ENCODE results near the gene ATRIP. TPM values are rescaled to one million over a fixed set of nuclear protein-coding genes. Genes with fewer than 3 reads are reported as not detected.
"Not testable (repeated sequence)": the region's sequence is repeated elsewhere in the genome, so short reads cannot be mapped to it uniquely, and the experiment has no call there.

ATRIP gene
- total RNA-seq, 1 donor from 2014 or later: 15.8 TPM

DNA sequence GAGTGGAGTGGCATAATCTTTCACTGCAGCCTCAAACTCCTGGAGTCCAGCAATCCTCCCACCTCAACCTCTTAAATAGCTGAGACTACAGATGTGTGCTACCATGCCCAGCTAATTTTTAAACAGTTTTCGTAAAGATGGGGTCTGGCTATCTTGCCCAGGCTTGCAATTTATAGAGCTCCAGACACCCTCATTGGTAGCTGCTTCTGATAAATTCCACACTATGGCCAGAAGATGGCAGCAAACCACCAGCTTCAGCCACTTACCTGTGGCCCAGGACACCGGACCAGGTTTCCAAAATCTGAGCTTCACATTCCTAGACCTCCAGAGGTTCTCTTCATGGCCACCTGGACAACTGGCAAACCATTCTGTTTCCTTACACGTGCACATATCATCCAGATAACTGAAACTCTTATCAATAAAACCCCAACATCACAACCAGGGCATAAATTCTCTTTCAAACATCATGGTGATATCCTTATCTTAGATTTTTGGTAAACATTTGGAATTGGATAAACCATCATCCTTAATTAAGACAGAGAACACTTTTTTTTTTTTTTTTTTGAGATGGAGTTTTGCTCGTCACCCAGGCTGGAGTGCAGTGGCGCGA is 45.6 kb upstream of the ATRIP start:
- H3K36me3 Mint-ChIP-seq (ENCODE audit: unreplicated experiment): no peaks in the 10 kb centered on the region
- peaks cover 4% of the 10 kb centered on the region for H3K27me3 Mint-ChIP-seq (ENCODE audit: unreplicated experiment)
- no peak overlapping the region for H3K27ac Mint-ChIP-seq (ENCODE audit: unreplicated experiment)
- TF ChIP-seq, protein P1, sequence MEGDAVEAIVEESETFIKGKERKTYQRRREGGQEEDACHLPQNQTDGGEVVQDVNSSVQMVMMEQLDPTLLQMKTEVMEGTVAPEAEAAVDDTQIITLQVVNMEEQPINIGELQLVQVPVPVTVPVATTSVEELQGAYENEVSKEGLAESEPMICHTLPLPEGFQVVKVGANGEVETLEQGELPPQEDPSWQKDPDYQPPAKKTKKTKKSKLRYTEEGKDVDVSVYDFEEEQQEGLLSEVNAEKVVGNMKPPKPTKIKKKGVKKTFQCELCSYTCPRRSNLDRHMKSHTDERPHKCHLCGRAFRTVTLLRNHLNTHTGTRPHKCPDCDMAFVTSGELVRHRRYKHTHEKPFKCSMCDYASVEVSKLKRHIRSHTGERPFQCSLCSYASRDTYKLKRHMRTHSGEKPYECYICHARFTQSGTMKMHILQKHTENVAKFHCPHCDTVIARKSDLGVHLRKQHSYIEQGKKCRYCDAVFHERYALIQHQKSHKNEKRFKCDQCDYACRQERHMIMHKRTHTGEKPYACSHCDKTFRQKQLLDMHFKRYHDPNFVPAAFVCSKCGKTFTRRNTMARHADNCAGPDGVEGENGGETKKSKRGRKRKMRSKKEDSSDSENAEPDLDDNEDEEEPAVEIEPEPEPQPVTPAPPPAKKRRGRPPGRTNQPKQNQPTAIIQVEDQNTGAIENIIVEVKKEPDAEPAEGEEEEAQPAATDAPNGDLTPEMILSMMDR (IDR thresholded peaks at IDR 0.05; ENCODE audit: partially characterized antibody, unreplicated experiment): peak; percentile 74
- H3K9me3 Mint-ChIP-seq (ENCODE audit: unreplicated experiment): peaks cover 8% of the 10 kb centered on the region
- DNase-seq: no peak
- no peak overlapping the region for H3K4me3 Mint-ChIP-seq (ENCODE audit: unreplicated experiment)
- peaks cover 3% of the 10 kb centered on the region for H3K4me1 Mint-ChIP-seq (ENCODE audit: low read depth, unreplicated experiment)

DNA sequence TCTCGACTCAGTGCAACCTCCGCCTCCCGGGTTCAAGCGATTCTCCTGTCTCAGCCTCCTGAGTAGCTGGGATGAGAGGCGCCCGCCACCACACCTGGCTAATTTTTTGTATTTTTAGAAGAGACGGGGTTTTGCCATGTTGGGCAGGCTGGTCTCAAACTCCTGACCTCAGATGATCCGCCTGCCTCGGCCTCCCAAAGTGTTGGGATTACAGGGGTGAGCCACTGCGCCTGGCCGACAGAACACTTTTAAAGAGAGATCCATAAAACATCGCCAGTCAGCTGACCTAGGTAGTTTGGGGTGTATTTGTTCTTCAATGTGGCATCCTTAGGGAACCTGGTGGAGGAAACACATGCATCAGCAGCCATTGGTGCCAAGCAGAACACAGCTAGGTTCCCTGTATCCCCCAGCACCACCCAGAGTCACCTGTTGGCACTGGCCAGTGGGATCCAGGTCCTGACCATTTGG is 45.1 kb upstream of the ATRIP start:
- H3K4me3 Mint-ChIP-seq (ENCODE audit: unreplicated experiment); H3K27ac Mint-ChIP-seq (ENCODE audit: unreplicated experiment); H3K36me3 Mint-ChIP-seq (ENCODE audit: unreplicated experiment); DNase-seq; H3K4me1 Mint-ChIP-seq (ENCODE audit: low read depth, unreplicated experiment); H3K27me3 Mint-ChIP-seq (ENCODE audit: unreplicated experiment): not testable (repeated sequence)
- H3K9me3 Mint-ChIP-seq (ENCODE audit: unreplicated experiment): peaks cover 10% of the 10 kb centered on the region

DNA sequence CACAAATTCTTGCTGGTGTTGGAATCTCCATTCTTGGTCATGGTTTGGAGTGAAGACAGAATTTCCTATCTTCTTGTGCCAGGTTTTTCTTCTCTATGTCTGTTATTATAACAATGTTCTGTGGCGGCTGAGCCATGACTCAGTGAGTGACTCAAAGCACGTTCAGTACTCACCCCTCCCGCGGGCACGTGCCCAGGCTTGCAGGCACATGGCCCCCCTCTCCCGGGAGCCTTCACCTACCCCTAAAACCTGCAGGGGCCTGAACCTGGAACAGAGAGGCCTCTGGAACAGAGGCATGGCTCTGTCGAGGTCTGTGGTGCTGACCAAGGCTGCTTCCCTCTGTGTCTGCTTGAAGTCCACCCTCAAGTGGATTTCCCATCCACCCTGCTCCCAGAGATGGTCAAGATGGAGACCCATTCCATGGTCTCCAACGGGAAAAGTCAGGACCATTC is 44.2 kb upstream of the ATRIP start:
- DNase-seq: no peak
- peaks cover 10% of the 10 kb centered on the region for H3K9me3 Mint-ChIP-seq (ENCODE audit: unreplicated experiment)
- H3K27me3 Mint-ChIP-seq (ENCODE audit: unreplicated experiment): peaks cover 7% of the 10 kb centered on the region
- TF ChIP-seq, protein P1 (IDR thresholded peaks at IDR 0.05; ENCODE audit: partially characterized antibody, unreplicated experiment): no peak
- H3K27ac Mint-ChIP-seq (ENCODE audit: unreplicated experiment): peak overlapping the region; percentile 48
- H3K4me3 Mint-ChIP-seq (ENCODE audit: unreplicated experiment): no peak overlapping the region
- peaks cover 3% of the 10 kb centered on the region for H3K4me1 Mint-ChIP-seq (ENCODE audit: low read depth, unreplicated experiment)
- H3K36me3 Mint-ChIP-seq (ENCODE audit: unreplicated experiment): no peaks in the 10 kb centered on the region

DNA sequence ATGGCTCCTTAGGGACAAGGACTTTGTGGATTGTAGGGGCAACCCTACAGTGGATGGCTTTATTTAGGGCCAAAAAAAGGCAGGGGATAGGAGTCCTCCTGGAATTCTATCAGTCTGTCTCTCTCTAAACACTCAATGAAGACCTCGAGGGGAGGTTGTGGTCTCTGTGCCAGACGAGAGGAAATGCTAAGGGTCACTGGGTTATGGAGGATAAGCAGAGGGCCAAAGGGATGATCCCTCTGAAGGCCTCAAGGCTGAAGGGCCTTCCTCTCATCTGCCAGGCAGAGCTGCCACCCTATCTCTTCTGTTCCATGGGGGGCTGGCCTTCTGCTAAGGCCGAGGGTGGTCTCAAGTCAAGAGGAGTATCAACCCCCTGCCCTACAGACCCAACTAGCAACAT is 43.6 kb upstream of the ATRIP start:
- Mint-ChIP-seq H3K27me3 (ENCODE audit: unreplicated experiment) (peaks cover 5% of the 10 kb centered on the region), H3K27ac (ENCODE audit: unreplicated experiment) (no peak overlapping the region), H3K9me3 (ENCODE audit: unreplicated experiment) (peaks cover 7% of the 10 kb centered on the region), H3K36me3 (ENCODE audit: unreplicated experiment) (no peaks in the 10 kb centered on the region), H3K4me3 (ENCODE audit: unreplicated experiment) (no peak overlapping the region), H3K4me1 (ENCODE audit: low read depth, unreplicated experiment) (peaks cover 3% of the 10 kb centered on the region)
- no peak for DNase-seq
- TF ChIP-seq, protein P1 (IDR thresholded peaks at IDR 0.05; ENCODE audit: partially characterized antibody, unreplicated experiment): no peak

DNA sequence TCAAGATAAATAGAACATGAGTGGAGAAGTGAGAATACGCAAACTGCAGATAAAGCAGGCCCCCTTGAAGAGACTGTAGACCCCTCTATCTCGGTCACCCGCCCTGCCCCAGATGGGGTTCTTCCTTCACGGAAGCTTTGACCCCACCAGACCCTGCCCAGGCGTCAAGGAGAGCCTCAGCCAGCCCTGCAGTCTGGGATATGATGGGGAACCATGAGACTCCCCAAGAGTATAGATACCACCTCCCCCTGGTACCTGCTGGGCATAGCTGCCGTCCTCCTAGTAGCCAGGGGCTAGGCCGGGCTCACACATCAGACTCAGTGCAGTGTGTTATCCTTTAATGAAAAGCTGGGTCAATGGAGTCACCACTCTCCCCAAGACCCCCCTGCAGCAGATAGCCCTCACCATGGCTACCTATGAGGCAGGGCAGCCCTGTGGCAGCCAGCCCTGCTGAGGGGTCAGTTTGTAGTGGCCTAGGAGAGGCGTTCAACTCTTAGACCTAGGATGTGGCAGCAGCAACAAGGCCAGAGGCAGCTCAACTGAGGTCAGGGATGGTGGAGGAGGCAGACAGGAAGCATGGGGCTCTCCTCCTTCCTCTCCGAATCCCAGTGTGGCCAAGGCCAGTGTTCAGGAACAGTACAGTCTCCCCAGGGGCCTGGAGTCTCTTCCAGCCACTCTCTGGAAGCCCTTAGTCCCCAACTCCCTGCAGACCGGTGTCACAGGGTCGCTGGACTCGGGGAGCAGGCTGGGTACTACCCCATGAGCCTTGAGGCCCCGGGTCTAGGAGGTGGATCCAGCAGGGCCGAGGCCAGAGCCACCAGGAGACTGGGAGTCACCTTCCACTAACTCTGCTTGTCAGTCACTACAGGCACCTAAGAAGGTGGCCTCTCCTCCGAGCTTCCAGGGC is 42.8 kb upstream of the ATRIP start:
- DNase-seq: no peak
- Mint-ChIP-seq H3K4me1 (ENCODE audit: low read depth, unreplicated experiment) (peaks cover 3% of the 10 kb centered on the region), H3K27ac (ENCODE audit: unreplicated experiment) (no peak overlapping the region), H3K4me3 (ENCODE audit: unreplicated experiment) (no peak overlapping the region), H3K9me3 (ENCODE audit: unreplicated experiment) (peaks cover 7% of the 10 kb centered on the region), H3K36me3 (ENCODE audit: unreplicated experiment) (no peaks in the 10 kb centered on the region), H3K27me3 (ENCODE audit: unreplicated experiment) (peaks cover 8% of the 10 kb centered on the region)
- TF ChIP-seq, protein P1 (IDR thresholded peaks at IDR 0.05; ENCODE audit: partially characterized antibody, unreplicated experiment): no peak
